Activated T-cell treated with anti-CD3 and anti-CD28 coated beads, Interleukin-2, amount 50 U/mL, for 72 hours (primary cell): ENCODE results near the gene PLEKHG4B. TPM values are rescaled to one million over a fixed set of nuclear protein-coding genes. Genes with fewer than 3 reads are reported as not detected.
A peak's percentile ranks its signal among the peaks of the same experiment; 100 is the strongest.
"Not testable (repeated sequence)": the region's sequence is repeated elsewhere in the genome, so short reads cannot be mapped to it uniquely, and the experiment has no call there.

Experiments used
- ATAC-seq, 2 donors: fragments of 150-1000 bp; cut with Tn5 transposase; replicated peaks in 1 of 2; 2 replicates each; pipeline ENCODE4 v1.10.0; 2021; ENCODE audit warnings: moderate library complexity in 2 of 2, mild to moderate bottlenecking in 1 of 2
- DNase-seq, 2 donors: peaks; one replicate each; pipeline ENCODE4 v3.0.0; 2021 to 2022; ENCODE audit warnings: mixed read lengths in 1 of 2
- H3K27ac Mint-ChIP-seq: one replicate; pipeline ENCODE4 v1.8.0; 2022; ENCODE audit warnings: mild to moderate bottlenecking, moderate library complexity, mixed read lengths
- H3K27me3 Mint-ChIP-seq: one replicate; pipeline ENCODE4 v1.8.0; 2022; ENCODE audit warnings: low read depth, mixed read lengths
- H3K36me3 Mint-ChIP-seq, 2 donors: one replicate each; pipeline ENCODE4 v1.8.0; 2022; ENCODE audit warnings: mixed read lengths in 2 of 2, mild to moderate bottlenecking in 1 of 2; ENCODE audit not compliant: insufficient read depth in 2 of 2
- H3K4me1 Mint-ChIP-seq: one replicate; pipeline ENCODE4 v1.8.0; 2022; ENCODE audit warnings: low read depth, mixed read lengths
- H3K4me3 Mint-ChIP-seq, 2 donors: one replicate each; pipeline ENCODE4 v1.8.0; 2022; ENCODE audit warnings: mild to moderate bottlenecking in 2 of 2, mixed read lengths in 2 of 2, moderate library complexity in 2 of 2
- H3K9me3 Mint-ChIP-seq, 2 donors: one replicate each; pipeline ENCODE4 v1.8.0; 2022; ENCODE audit warnings: mixed read lengths in 2 of 2
- total RNA-seq, 2 donors: library from RNA; stranded (reverse); gene quantifications; one replicate each; pipeline ENCODE4 v1.2.3, GENCODE V29; 2022

Gene PLEKHG4B
- total RNA-seq, 2 donors from 2014 or later = not detected

GRCh38 chr5:191949-192690 lies 100.2 kb downstream of the PLEKHG4B start:
- peaks cover 14% of the 10 kb centered on the region for H3K4me1 Mint-ChIP-seq
- no peaks in the 10 kb centered on the region for H3K27me3 Mint-ChIP-seq
- H3K27ac Mint-ChIP-seq = no peak overlapping the region
- H3K36me3 Mint-ChIP-seq = no peaks in the 10 kb centered on the region
- H3K4me3 Mint-ChIP-seq = peak overlapping the region in 1 of 2 donors; percentile 13
- no peaks in the 10 kb centered on the region for H3K9me3 Mint-ChIP-seq
- no peak for DNase-seq
- no peak for ATAC-seq

GRCh38 chr5:192691-192969 lies 100.7 kb downstream of the PLEKHG4B start:
- no peak overlapping the region for H3K4me3 Mint-ChIP-seq
- ATAC-seq = no peak
- no peaks in the 10 kb centered on the region for H3K27me3 Mint-ChIP-seq
- peaks cover 14% of the 10 kb centered on the region for H3K4me1 Mint-ChIP-seq
- no peaks in the 10 kb centered on the region for H3K9me3 Mint-ChIP-seq
- DNase-seq = no peak
- H3K27ac Mint-ChIP-seq = no peak overlapping the region
- H3K36me3 Mint-ChIP-seq = no peaks in the 10 kb centered on the region

DNA sequence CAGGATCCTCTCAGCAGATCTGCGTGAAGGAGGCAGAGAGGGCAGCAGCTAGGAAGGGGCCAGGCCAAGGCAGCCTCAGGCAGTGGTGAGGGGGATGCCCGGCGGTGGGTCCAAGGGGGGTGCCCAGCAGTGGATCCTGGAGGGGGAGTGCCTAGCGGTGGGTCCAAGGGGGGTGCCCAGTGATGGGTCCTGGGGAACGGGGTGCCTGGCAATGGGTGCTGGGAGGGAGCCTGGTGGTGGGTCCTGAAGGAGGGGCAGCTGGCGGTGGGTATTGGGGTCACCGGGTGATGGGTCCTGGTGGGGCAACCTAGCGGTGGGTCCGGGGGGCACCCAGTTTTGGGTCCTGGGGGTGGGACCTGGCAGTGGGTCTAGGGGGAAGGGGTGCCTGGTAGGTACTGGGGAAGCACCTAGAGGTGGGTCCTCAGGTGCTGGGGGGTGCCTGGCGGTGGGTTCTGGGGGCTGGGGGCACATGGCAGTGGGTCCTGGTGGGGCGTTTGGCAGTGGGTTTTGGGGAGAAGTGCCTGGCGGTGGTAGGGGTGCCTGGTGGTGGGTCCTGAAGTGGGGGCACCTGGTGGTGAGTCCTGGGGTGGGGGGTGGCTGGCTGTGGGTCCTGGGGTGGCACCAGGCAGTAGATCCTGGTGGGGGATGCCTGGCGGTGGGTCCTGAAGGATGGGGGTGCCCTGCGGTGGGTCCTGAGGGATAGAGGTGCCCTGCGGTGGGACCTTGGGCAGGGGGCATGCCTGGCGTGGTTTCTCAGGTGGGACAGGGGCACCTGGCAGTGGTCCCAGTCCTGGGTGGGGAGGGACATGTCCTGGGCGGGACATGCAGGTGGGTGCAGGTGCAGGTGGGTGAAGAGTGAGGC lies 101.2 kb downstream of the PLEKHG4B start:
- no peaks in the 10 kb centered on the region for H3K36me3 Mint-ChIP-seq
- peaks cover 13% of the 10 kb centered on the region for H3K4me1 Mint-ChIP-seq
- ATAC-seq = no peak
- DNase-seq = no peak
- no peaks in the 10 kb centered on the region for H3K9me3 Mint-ChIP-seq
- H3K27ac Mint-ChIP-seq = no peak overlapping the region
- no peak overlapping the region for H3K4me3 Mint-ChIP-seq
- no peaks in the 10 kb centered on the region for H3K27me3 Mint-ChIP-seq

DNA sequence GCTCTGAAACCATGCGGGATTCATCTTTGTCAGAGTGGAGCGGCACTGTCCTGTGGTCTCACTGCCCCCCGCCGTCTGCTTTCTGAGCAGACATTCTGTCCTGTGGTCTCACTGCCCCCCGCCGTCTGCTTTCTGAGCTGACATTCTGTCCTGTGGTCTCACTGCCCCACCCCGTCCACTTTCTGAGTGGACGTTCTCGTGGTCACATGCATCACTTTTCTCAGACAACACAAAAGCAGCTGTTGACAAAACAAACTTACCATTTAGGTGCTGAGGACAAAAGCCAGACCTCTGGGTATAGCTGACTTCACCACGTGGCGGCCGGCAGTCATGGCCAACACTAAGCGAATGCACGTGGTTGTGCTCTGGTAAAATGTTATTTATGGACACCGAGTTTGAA lies 102.1 kb downstream of the PLEKHG4B start:
- H3K27ac Mint-ChIP-seq = no peak overlapping the region
- H3K4me1 Mint-ChIP-seq = peaks cover 6% of the 10 kb centered on the region
- no peaks in the 10 kb centered on the region for H3K36me3 Mint-ChIP-seq
- no peaks in the 10 kb centered on the region for H3K9me3 Mint-ChIP-seq
- ATAC-seq = no peak
- H3K4me3 Mint-ChIP-seq = no peak overlapping the region
- H3K27me3 Mint-ChIP-seq = no peaks in the 10 kb centered on the region
- DNase-seq = no peak

- Mint-ChIP-seq H3K27ac (no peak overlapping the region), H3K27me3 (no peaks in the 10 kb centered on the region), H3K36me3 (no peaks in the 10 kb centered on the region), H3K9me3 (no peaks in the 10 kb centered on the region), H3K4me3 (no peak overlapping the region), H3K4me1 (peaks cover 6% of the 10 kb centered on the region)
- DNase-seq (no peak), ATAC-seq (no peak)
These were observed 102.7 kb downstream of the PLEKHG4B start for GRCh38 chr5:194603-195209.

DNA sequence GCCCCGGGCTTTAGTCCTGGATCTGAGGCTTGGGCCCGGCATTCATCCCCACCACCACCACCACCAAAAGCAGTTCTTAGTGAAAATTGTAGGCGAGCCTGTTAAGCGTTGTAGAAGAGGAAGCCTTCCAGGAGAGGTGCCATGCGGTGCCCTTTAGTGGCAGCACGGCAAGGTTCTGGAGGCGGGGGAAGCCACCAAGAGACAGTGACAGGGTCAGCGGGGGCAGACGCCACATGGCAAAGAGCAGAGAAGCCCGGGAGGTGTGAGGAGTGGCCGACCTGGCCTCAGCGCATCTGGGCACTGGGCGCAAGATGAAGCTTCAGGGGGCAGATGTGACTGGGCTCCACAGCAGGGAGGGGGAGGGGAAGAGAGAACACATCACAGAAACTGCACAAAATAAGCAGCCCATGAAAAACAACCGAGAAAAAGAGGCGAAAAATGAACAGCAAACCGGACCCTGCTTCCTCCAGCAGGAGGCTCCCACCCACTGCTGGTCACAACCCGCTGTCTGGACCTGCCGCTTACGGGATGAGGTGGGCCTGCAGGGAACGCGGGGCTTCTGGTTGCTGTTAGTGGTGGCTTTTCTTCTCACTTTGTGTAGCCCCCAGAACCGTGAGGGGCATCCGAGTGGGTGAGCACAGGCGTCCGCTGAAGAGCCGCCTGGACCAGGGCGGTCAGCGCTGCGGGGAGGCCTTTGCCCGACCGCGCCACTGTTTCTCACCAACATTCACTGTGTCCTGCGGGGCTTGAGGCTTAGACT lies 103.6 kb downstream of the PLEKHG4B start:
- Mint-ChIP-seq H3K36me3 (no peaks in the 10 kb centered on the region), H3K4me3 (no peak overlapping the region), H3K4me1 (peaks cover under 1% of the 10 kb centered on the region), H3K27me3 (no peaks in the 10 kb centered on the region), H3K9me3 (no peaks in the 10 kb centered on the region), H3K27ac (no peak overlapping the region)
- ATAC-seq (no peak), DNase-seq (no peak)

DNA sequence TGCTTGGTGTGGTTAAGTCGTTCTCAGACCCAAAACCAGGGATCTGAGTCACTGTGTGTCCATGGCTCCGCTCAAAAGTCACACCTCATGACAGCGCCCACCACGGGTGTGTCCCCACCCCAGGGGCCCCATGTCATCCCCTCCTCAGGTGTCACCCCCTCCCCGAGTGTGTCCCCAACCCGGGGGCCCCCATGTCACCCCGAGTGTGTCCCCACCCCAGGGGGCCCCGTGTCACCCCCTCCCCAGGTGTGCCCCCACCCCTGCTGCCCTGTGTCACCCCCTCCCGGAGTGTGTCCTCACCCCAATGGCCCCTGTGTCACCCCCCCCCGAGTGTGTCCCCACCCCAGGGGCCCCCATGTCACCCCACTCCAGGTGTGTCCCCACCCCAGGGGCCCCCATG lies 104.4 kb downstream of the PLEKHG4B start:
- no peak overlapping the region for H3K27ac Mint-ChIP-seq
- no peaks in the 10 kb centered on the region for H3K36me3 Mint-ChIP-seq
- DNase-seq (no peak), ATAC-seq (no peak)
- no peaks in the 10 kb centered on the region for H3K4me1 Mint-ChIP-seq
- H3K27me3 Mint-ChIP-seq = no peaks in the 10 kb centered on the region
- H3K4me3 Mint-ChIP-seq = no peak overlapping the region
- no peaks in the 10 kb centered on the region for H3K9me3 Mint-ChIP-seq

DNA sequence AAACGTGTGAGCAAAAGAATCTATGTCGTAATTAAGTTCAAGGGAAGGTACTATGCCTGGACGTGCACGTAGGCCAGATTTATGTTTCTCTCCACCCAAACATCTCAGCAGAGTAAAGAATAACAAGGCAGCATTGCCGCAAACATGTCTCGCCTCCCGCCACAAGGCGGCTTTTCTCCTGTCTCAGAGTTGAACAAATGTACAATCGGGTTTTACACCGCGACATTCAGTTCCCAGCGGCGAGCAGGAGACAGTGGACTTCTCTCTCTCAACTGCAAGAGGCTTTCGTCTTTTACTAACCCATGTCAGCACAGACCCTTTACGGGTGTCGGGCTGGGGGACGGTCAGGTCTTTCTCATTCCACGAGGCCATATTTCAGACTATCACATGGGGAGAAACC lies 105.1 kb downstream of the PLEKHG4B start:
- H3K36me3 Mint-ChIP-seq, H3K4me1 Mint-ChIP-seq, DNase-seq, H3K27me3 Mint-ChIP-seq, H3K27ac Mint-ChIP-seq, ATAC-seq, H3K4me3 Mint-ChIP-seq, H3K9me3 Mint-ChIP-seq: not testable (repeated sequence)

DNA sequence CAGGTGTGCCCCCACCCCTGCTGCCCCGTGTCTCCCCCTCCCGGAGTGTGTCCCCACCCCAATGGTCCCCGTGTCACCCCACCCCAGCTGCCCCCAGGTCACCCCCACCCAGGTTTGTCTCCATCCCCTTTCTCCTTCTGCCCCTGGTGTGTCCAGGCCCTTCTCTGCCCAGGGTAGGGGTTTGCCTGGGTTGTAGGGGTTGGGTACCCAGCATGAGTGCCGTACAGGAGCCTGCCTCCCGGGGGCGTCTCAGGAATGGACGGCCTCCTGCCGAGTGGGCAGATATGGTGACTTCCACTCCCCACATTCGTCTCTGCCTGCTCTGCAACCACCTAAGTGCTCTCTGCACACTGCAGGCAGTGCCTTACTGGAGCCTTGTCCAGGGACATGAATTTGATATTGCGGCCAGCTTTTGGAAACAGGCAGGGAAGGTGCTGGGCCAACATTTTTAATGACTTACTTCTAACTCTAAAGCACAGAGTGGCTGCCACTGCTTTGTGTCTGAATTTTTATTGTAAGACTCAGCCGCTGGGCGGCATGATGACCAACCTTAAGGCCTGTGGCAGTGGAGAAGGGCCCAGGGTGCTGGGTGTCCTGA lies 106.0 kb downstream of the PLEKHG4B start:
- ATAC-seq (peak in 1 of 2 donors; percentile 25), DNase-seq (no peak)
- no peak overlapping the region for H3K4me3 Mint-ChIP-seq
- H3K27ac Mint-ChIP-seq = no peak overlapping the region
- H3K36me3 Mint-ChIP-seq = no peaks in the 10 kb centered on the region
- H3K9me3 Mint-ChIP-seq = no peaks in the 10 kb centered on the region
- no peaks in the 10 kb centered on the region for H3K4me1 Mint-ChIP-seq
- no peaks in the 10 kb centered on the region for H3K27me3 Mint-ChIP-seq

GRCh38 chr5:198516-199196 lies 106.7 kb downstream of the PLEKHG4B start:
- H3K27me3 Mint-ChIP-seq = no peaks in the 10 kb centered on the region
- H3K27ac Mint-ChIP-seq = no peak overlapping the region
- no peaks in the 10 kb centered on the region for H3K4me1 Mint-ChIP-seq

DNA sequence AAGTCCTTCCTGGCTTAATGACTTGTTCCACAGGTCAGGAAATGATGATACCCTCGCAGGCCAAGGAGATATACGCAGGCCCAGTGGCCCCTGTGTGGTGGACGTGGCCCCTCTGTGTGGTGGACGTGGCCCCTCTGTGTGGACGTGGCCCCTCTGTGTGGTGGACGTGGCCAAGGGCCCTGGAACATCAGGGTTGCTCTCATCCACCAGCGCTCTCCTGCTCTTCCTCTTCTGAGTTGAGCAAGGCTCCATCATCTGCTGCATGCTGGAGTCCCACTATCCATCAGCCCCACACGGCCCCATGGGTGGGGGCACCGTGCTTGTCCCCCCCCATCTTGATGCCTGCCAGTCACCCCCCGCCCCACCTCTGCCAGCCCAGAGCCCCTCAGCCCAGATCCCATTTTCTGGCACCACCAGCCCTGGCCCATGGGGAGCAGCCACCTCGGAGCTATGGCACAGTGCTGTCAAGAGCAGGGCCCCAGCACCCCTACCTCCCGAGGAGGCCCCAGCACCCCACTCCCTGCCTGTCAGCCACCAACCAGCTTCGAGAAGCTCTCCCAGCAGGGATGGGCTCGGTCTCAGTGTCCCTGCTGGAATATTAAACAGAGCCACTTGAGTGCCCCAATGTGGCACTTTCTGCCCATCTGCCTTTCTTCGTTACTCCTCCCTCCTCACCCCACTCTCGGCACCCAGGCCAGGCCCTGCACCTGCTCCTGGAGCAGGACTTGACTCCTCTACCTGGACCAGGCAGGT lies 107.4 kb downstream of the PLEKHG4B start:
- Mint-ChIP-seq H3K4me1 (no peaks in the 10 kb centered on the region), H3K4me3 (no peak overlapping the region), H3K27ac (no peak overlapping the region), H3K36me3 (peaks cover 0 to under 1% of the 10 kb centered on the region in 2 donors), H3K27me3 (no peaks in the 10 kb centered on the region), H3K9me3 (no peaks in the 10 kb centered on the region)
- DNase-seq (no peak), ATAC-seq (no peak)

More at GRCh38 chr5:198516-199196, 106.7 kb downstream of the PLEKHG4B start:
- Mint-ChIP-seq H3K36me3 (no peaks in the 10 kb centered on the region), H3K4me3 (no peak overlapping the region), H3K9me3 (no peaks in the 10 kb centered on the region)
- ATAC-seq (no peak), DNase-seq (no peak)
